ENCODE data around the gene NUTM2F. TPM values are rescaled to one million over a fixed set of nuclear protein-coding genes. Genes with fewer than 3 reads are reported as not detected.
"Not testable (repeated sequence)": the region's sequence is repeated elsewhere in the genome, so short reads cannot be mapped to it uniquely, and the experiment has no call there.

NUTM2F gene
- total RNA-seq, 4 donors from 2014 or later = not detected

GRCh38 chr9:94315034-94315984 is 13.1 kb downstream of the NUTM2F start:
- H3K4me3 ChIP-seq; H3K27me3 ChIP-seq; intact Hi-C loops (cut with DNase I; ENCODE audit: low total_unique reads); H3K27ac ChIP-seq; DNase-seq; H3K4me1 ChIP-seq; H3K36me3 ChIP-seq; H3K9me3 ChIP-seq; in situ Hi-C loops (cut with MboI; ENCODE audit: low pct_ligation_motif_present in 1 of 4, low pct_unique_long_range_greater_than_20kb in 1 of 4, low sequenced_read_pairs in 3 of 4): not testable (repeated sequence)
- WGBS, 2 donors (ENCODE audit: low coverage in 1 of 2) = no CpG with 5 or more reads among the region's 15 CpGs

GRCh38 chr9:94303321-94303720 is 25.1 kb downstream of the NUTM2F start:
- TF ChIP-seq CTCF (IDR thresholded peaks at IDR 0.05) = no peak
- no peak for TF ChIP-seq EP300 (IDR thresholded peaks at IDR 0.05; ENCODE audit: low read depth)
- TF ChIP-seq POLR2AphosphoS5 (IDR thresholded peaks at IDR 0.05) = no peak
- TF ChIP-seq POLR2A (IDR thresholded peaks at IDR 0.05) = no peak
- no peak overlapping the region for H3K27ac ChIP-seq
- H3K27me3 ChIP-seq = no peaks in the 10 kb centered on the region
- no peak overlapping the region for H3K4me3 ChIP-seq
- peaks cover 0 to 8% (median 0%) of the 10 kb centered on the region in 4 donors for H3K4me1 ChIP-seq
- H3K36me3 ChIP-seq = no peaks in the 10 kb centered on the region
- in situ Hi-C loops (cut with MboI; ENCODE audit: low pct_ligation_motif_present in 1 of 4, low pct_unique_long_range_greater_than_20kb in 1 of 4, low sequenced_read_pairs in 3 of 4) = no loop called here
- intact Hi-C loops (cut with DNase I; ENCODE audit: low total_unique reads) = no loop called here
- H3K9me3 ChIP-seq = no peaks in the 10 kb centered on the region
- DNase-seq = no peak

GRCh38 chr9:94302426-94302825 is 26.0 kb downstream of the NUTM2F start:
- intact Hi-C loops (cut with DNase I; ENCODE audit: low total_unique reads) (no loop called here), in situ Hi-C loops (cut with MboI; ENCODE audit: low pct_ligation_motif_present in 1 of 4, low pct_unique_long_range_greater_than_20kb in 1 of 4, low sequenced_read_pairs in 3 of 4) (no loop called here)
- no peak for DNase-seq
- H3K9me3 ChIP-seq = no peaks in the 10 kb centered on the region
- WGBS, 2 donors (ENCODE audit: low coverage in 1 of 2) = 70 to 97% methylated on average over 2 to 4 of the region's 4 CpGs
- no peaks in the 10 kb centered on the region for H3K36me3 ChIP-seq
- no peak overlapping the region for H3K4me3 ChIP-seq
- H3K27me3 ChIP-seq = no peaks in the 10 kb centered on the region
- H3K4me1 ChIP-seq = peaks cover 0 to 10% (median 0%) of the 10 kb centered on the region in 4 donors
- no peak overlapping the region for H3K27ac ChIP-seq
- TF ChIP-seq EP300 (IDR thresholded peaks at IDR 0.05; ENCODE audit: low read depth) (no peak), CTCF (IDR thresholded peaks at IDR 0.05) (no peak), POLR2A (IDR thresholded peaks at IDR 0.05) (no peak), POLR2AphosphoS5 (IDR thresholded peaks at IDR 0.05) (no peak)

- TF ChIP-seq POLR2A (IDR thresholded peaks at IDR 0.05) = no peak
- TF ChIP-seq EP300 (IDR thresholded peaks at IDR 0.05; ENCODE audit: low read depth) = no peak
- no peak for TF ChIP-seq CTCF (IDR thresholded peaks at IDR 0.05)
- TF ChIP-seq POLR2AphosphoS5 (IDR thresholded peaks at IDR 0.05) = no peak
Observed at GRCh38 chr9:94301583-94301982, 26.9 kb downstream of the NUTM2F start.

More at GRCh38 chr9:94301583-94301982, 26.9 kb downstream of the NUTM2F start:
- H3K9me3 ChIP-seq = no peaks in the 10 kb centered on the region
- in situ Hi-C loops (cut with MboI; ENCODE audit: low pct_ligation_motif_present in 1 of 4, low pct_unique_long_range_greater_than_20kb in 1 of 4, low sequenced_read_pairs in 3 of 4) (no loop called here), intact Hi-C loops (cut with DNase I; ENCODE audit: low total_unique reads) (no loop called here)
- 86 to 89% methylated on average over 4 to 5 of the region's 5 CpGs for WGBS, 2 donors (ENCODE audit: low coverage in 1 of 2)
- no peaks in the 10 kb centered on the region for H3K36me3 ChIP-seq
- DNase-seq = no peak
- H3K27ac ChIP-seq = no peak overlapping the region
- peaks cover 0 to 10% (median 0%) of the 10 kb centered on the region in 4 donors for H3K4me1 ChIP-seq
- H3K27me3 ChIP-seq = no peaks in the 10 kb centered on the region
- H3K4me3 ChIP-seq = no peak overlapping the region

All from transverse colon (tissue), 4 donors.